CD4-positive, alpha-beta T cell treated with Interleukin-12 subunit alpha and Interleukin-12 subunit beta, for 1 hour (primary cell): ENCODE measurements around the gene F7.

Source experiments
- DNase-seq: peaks from one replicate; pipeline ENCODE4 v3.0.0-alpha.2; 2020

Gene F7

DNA sequence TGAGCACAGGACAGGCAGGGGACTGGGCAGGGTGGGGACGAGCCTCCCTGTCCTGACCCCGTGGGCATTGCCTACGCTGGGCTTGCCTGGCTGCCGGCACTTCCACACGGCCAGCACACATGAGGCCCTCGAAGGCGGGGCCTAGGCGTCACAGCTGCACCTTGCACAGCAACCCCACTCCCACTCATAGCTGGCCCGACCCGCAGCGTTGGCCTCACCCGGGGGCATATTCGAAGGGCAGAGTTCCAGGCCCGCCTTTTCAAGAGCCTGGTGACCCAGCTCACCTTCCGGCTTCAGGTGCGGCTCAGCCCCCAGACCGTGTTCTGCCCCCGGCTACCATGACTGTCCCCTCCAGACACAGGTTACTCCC, 36.0 kb downstream of the F7 start:
- DNase-seq: no peak

DNA sequence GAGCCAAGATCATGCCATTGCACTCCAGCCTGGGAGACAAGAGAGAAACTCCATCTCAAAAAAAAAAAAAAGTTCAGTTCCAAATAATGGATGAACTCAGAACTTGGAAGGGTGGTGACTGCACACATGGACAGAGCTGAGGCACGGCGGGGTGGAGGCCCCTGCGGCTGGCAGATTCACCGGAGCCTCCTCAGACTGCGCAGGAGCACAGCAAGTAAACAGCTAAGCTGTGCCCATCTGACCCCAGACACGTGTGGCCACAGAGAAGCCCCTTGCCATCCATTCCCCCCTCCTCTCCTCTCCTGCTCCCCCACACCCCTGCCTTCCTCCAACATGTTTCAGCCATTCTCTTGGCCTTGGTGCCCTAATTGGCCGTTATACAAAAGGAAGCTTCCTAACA, 37.3 kb downstream of the F7 start:
- no peak for DNase-seq

DNA sequence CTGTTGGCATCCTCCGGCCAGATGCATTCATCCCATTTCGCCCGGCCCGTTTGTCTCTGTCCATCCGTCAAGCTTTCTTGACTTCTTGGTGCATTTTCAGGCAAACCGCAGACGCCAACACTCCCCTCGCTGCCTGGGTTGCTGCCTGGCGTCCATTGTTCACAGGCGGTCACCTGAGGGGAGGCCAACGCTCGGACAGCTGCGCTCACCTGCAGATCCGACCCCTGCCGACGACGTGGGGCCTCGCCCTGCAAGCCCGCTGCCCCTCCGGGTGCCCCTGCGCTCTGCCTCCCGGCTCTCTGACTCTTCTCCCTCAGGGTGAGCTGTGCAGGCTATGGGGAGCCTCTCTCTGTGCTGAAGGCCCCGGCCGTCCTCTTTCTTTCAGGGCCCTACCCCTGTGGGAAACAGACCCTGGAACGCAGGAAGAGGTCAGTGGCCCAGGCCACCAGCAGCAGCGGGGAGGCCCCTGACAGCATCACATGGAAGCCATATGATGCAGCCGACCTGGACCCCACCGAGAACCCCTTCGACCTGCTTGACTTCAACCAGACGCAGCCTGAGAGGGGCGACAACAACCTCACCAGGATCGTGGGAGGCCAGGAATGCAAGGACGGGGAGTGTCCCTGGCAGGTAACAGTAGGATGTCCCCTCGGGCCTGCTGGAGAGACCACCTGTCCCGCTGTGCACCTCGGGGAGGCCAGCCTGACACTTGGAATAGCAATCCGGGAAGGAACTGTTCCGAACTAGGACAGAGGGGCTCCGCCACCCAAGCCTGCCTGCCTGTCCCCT, 38.1 kb downstream of the F7 start:
- no peak for DNase-seq

DNA sequence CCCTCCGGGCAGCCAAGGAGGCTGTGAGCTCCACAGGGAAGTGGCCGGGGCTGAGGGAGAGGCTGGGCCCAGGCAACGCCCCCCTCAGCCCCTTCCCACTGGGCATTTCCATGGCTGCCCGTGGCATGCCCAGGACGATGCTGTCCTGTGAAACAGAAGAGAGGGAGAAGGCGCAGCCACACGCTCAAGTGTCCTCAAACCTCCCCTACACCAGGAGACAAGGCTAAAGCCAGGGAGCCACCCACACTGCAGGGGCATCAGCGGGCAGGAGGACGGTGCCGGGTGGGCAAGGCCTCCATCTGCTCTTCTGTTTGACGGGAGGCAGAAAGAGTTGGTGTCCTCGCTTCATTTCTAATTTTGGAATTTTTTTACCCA, 38.7 kb downstream of the F7 start:
- no peak for DNase-seq

DNA sequence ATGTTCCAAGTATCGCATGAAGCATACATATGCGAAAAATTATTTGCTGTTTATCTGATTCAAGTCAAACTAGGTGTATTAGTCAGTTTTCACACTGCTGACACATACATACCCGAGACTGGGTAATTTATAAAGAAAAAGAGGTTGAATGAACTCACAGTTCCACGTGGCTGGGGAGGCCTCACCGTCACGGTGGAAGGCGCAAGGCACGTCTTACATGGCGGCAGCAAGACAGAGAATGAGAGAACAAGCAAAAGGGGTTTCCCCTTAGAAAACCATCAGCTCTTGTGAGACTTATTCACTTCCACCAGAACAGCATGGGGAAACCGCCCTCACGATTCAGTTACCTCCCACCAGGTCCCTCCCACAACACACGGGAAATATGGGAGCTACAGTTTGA, 39.9 kb downstream of the F7 start:
- DNase-seq: no peak

DNA sequence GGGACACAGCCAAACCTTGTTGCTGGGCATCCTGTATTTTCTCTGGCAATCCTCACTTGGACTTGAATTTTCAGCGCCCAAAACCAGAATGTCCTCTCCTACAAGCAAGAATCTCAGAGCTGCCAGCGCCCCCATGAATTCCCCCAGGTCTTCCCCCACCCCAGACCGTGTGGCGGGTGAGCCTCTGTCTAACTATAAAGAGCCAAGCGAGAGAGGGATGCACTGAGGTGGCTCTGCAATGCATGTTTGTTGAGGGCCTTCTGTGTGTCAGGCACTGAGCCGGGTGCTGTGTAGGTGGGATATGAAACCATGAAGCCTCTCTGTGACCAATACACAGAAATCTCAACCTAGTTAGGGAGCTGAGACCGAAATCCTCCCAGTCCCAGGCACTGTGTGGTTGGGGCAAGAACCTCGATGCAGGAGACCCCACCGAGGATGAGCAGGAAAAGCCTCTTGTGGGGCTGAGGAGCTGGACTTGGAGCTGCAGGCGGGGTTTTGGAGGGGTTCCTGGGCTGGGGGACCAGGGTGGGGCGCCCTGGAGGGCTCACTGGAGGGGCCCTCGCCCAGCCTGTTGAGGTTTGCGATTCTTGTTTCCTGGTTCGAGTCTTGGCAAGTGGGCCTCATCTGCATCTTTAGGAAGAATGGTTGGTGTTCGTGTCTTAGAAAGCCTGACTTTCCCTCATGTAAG, 40.5 kb downstream of the F7 start:
- no peak for DNase-seq

DNA sequence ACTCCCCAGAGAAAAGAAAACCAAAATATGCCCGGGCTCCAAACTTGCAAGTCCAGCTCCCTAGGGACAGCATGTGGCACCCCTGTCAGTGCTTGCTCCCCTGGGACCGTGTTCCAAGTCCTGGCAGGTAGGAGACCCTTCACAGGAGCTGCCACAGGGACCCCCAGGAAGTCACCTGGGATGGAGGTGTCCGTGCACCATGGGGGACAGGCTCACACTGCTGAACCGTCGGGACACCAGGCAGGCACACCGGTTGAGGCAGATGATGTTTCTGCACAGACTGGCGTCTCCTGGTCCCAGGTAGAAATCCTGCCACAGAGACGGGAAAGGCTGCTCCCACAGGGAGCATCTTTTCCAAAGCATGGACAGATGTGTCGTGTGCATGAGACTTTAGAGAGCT, 41.2 kb downstream of the F7 start:
- DNase-seq: no peak

DNA sequence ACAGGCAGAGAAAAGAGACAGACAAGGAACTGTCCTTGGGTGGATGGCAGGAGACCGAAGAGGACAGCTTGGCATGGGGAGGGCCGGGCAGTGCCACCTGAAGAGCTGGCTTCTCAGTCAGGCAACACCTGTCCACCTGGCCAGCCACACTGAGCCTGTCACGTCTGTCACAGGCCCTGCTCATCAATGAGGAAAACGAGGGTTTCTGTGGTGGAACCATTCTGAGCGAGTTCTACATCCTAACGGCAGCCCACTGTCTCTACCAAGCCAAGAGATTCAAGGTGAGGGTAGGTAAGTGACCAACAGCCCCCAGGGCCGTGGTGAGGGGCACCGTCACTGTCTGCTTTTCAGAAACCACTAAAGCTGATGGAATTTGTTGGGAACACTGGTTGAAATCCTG, 41.6 kb downstream of the F7 start:
- no peak for DNase-seq

DNA sequence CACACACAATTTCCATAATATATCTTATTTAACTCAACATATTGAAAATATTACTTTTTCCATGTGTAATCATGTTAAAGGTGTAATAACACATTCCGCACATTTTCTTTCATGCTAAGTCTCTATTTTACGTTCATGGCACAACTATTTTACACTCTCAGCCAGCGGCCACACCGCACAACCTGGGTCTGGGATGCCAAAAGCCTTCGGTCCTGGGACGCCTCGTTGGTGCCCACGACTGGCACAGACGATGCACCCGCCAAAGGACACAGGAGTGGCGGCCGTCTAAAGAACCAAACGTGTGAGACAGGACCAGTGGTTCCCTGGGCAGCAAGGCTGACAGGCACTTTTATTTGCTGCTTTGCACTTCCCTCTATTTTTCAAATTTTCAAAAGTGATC, 42.8 kb downstream of the F7 start:
- no peak for DNase-seq

DNA sequence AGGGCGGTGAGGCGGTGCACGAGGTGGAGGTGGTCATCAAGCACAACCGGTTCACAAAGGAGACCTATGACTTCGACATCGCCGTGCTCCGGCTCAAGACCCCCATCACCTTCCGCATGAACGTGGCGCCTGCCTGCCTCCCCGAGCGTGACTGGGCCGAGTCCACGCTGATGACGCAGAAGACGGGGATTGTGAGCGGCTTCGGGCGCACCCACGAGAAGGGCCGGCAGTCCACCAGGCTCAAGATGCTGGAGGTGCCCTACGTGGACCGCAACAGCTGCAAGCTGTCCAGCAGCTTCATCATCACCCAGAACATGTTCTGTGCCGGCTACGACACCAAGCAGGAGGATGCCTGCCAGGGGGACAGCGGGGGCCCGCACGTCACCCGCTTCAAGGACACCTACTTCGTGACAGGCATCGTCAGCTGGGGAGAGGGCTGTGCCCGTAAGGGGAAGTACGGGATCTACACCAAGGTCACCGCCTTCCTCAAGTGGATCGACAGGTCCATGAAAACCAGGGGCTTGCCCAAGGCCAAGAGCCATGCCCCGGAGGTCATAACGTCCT, 43.4 kb downstream of the F7 start:
- no peak for DNase-seq

DNA sequence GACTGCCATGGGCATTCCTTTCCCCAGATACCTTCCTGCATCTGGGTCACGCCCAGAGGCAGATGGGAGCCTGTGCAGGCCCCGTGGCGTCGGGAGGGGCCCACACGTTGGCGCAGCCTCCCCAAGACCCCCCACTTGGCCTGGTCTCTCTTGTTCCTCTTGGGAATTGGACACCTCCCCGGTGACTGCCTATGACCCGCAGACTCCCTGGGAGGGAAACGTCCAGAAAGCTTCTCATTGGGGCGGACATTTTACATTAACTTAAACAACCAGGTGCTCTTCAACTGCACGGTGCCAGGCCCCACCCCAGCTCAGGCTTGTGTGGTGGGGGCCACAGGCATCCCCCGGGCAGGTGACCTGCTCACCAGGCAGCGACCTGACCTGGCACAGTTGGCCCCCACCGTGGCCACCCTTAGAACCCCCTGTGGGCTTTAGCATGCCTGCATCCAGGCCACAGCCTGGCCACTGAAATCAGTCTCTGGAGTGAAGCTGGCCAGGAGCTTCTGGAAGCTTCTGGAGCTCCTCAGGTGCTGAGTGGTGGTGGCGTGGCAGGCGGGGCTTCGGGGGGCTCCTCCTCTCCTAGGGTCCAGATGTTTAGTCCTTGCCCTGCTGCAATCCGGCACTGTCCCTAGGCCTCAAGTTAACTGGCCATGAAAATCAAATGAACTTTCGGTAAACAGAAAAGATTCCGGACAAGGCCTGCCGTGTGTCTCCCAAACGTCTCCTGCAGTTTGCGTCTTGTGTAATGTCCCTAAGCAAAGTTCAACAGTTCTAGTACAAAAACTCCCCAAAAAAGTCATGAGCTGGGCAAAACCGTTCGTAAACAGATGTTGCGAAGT, 44.3 kb downstream of the F7 start:
- no peak for DNase-seq

DNA sequence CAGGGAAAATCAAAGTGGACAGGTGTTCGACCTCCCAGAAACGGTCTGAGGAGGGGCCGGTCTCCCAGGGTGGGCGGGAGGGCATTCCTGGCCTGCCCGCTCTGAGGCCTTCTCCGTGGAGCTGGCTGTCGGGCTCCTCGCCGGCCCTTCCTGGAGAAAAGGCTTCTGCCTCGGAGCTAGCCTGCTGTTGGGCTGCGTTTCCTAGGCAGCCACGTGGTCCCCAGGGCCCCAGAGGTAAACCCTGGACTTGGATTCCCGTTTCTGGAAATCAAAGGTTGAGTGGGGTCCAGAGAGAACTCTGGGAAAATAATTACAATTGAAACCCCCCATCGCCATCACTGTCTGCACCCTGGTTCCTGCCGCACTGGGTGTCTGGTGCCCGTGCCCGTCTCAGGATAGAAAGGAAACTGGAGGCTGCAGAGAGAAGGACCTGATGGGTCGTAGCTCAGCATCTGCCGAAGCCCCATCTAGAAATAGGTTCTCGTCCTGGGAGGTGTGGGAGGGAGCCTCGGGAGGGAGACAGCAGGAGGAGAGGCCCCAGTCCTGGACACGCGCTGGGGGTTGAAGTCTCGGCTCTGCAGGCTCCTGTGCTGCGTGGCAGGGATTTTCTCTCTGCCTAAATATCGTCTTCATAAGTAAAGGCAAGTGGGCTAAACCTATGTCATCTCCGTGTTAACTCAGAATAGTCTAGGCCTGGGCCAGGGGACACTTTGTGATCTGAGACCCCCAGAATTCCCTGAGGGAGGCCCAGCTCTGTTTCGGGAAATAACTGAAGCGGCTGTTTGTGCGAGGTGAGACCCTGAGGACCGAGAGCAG, 45.2 kb downstream of the F7 start:
- no peak for DNase-seq

DNA sequence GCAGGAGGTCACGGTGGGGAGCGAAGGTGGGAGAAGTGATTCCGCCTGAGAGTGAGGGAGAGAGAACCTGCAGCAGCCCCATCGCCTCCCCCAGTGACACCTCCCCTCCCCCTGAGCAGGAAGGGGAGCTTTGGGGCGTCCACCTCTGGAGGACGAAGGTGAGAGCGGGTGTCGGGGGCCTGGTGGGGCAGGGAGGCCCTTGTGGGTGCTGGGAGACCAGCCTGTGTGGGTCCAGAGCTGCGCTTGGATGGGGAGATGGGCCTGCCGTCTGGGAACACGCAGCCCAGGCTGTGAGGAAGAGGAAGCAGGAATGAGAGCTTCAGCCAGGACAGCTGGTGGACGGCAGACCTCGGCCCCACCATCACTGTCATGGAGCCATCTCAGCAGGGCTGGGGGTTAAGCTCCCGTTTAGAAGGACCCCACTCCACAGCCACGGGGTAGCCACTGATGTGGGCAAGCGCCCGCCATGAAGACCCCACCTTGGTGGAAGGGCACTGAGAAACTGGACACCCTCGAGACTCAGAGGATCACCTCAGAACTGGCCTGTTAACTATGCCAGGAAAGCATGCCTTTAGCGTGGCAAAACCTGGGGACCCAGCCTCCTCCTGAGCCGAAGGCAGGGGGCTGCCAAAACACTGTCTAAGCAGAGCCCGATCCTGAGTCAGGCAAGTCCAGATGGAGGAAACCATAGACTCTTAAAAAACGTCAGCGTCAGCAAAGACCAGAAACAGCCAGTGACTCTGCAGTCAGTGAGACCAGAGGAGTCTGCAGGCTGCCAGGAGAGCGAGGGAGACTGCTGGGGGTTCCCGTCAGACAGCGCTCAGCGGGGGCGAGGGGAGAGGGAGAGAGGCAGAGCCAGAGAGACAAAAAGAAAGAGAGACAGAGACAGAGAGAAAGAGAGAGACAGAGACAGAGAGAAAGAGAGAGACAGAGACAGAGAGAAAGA, 46.4 kb downstream of the F7 start:
- peak; percentile 34 for DNase-seq

DNA sequence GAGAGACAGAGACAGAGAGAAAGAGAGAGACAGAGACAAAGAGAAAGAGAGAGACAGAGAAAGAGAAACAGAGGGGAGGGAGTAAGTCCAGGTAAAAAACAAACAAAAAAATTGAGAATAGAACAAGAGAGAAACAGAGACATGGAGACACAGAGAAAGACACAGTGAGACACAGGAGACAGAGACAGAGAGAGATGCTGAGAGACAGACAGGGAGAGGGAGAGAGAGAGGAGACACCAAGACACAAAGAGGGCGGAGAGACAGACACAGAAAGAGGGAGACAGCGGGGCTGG, 47.0 kb downstream of the F7 start:
- no peak for DNase-seq

DNA sequence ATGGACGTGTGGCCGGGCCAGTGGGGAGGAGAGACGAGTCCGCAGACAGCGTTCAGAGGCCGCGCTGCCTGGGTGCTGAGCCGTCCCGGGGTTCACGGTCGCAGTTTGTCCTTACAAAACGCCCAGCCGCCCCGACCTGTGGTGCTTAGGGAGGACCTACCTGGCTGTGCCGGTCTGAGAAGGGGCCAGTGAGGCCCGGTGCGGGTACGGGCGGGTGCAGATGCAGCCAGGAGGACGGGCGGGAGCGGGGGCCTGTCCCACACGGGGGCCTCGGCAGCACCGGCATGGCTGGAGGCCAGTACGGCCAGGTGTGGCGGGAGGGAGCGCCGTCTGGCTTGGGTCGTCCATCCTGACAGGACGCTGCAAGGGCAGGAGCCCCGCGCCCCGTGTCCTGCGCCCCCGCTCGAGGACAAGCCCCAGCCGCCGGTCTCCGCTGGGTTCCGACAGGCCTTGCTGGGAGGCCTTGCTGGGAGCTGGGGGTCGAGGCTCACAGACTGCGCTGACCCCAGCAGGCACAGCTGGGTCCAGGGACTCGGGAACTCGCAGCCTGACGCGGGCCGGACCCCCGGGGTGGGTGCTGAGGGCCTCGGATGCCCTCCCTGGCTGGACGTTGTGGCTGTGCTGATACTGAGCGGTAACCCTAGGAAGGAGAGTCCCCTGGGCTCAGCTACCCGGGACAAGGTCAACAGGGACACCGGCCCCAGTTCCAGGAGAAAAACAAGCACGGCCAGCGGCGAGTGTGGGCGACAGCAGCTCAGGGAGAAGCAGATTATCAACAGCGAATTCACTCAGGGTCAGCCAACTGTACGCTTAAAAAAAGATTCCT, 47.6 kb downstream of the F7 start:
- no peak for DNase-seq

DNA sequence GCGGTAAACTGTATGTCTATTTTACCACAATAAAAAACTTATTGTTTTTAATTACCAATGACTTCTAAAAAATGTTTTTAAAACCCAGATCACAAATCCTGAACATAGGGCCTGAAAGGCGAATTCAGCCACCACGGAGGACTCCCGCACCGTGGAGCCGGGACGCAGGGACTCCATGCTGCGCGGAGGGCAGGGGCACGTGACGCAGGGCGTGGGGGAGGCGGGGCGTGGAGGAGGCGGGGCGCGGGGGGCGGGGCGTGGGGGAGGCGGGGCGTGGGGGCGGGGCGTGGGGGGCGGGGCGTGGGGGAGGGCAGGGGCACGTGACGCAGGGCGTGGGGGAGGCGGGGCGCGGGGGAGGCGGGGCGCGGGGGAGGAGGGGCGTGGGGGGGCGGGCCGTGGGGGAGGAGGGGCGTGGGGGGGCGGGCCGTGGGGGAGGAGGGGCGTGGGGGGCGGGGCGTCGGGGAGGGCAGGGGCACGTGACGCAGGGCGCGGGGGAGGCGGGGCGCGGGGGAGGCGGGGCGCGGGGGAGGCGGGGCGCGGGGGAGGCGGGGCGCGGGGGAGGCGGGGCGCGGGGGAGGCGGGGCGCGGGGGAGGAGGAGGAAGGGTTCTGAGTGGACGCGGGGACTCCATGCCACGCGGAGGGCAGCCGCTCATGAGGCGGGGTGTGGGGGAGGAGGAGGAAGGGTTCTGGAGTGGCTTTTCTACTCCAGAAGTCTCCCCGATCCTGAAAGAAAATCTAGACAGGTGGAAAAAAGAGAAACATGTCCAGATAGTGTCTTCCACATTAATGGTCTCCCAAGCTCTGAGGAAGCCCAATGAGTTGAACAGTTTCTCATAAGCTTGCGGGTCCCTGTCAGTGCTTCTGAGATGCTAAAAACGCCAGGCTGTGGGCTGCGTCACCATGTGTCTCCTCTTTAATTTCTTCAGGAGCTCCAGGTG, 48.5 kb downstream of the F7 start:
- DNase-seq: peak; percentile 73

DNA sequence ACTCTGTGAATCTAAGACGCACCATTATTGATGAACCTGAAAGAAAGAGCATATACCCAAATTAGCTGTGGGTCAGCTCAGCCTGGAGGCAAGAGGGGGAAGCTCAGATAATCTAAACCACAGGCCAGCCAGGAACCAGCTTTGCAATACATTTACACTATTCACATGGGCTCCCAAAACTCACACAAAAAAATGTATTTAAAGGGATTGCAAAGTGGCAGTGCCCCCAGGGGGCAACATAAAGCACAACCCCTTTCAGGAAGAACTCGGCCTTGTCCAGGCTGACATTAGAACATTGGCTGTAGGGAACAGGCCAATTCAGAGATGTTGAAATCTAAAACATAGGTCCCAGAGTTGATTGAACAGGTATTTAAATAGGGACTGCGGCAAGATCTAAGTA, 49.6 kb downstream of the F7 start:
- no peak for DNase-seq

DNA sequence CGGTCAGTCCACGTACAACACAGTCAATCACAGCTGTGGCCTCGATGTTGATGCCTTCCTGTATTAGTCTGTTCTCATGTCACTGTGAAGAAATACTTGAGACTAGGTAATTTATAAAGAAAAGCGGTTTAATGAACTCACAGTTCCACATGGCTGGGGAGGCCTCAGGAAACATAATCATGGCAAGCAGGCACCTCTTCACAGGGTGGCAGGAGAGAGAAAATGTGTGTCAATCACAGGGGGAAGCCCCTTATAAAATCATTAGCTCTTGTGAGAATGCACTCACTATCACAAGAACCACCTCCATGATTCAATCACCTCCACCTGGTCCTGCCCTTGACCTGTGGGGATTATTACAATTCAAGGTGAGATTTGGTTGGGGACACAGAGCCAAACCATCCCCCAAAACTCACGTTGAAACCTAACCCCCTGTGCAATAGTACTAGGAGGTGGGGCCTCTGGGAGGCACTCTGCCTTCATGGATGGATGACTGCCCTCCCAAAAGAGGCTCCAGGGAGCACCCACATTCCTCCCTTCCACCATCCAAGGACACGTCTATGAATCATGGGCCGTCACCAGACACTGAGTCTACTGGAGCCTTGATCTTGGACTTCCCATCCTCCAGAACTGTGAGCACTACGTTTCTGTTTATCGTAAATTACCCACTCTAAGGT, 50.5 kb downstream of the F7 start:
- no peak for DNase-seq
